ENCODE results near the gene COL9A3. TPM values are rescaled to one million over a fixed set of nuclear protein-coding genes. Genes with fewer than 3 reads are reported as not detected.
A peak's percentile ranks its signal among the peaks of the same experiment; 100 is the strongest.

Gene COL9A3
- total RNA-seq, 2 donors from 2014 or later, result 2.3 to 2.8 TPM

- peak in 1 of 2 donors; percentile 59 for DNase-seq
- intact Hi-C loops (cut with DNase I, micrococcal nuclease), result no loop called here
These were observed 2.0 kb downstream of the COL9A3 start for GRCh38 chr20:62818592-62819493.

GRCh38 chr20:62819494-62820174, 2.8 kb downstream of the COL9A3 start:
- intact Hi-C loops (cut with DNase I, micrococcal nuclease), result no loop called here
- ATAC-seq (no peak), DNase-seq (no peak)

More at GRCh38 chr20:62818592-62819493, 2.0 kb downstream of the COL9A3 start:
- ATAC-seq, result peak; percentile 21

- intact Hi-C loops (cut with DNase I, micrococcal nuclease), result no loop called here
- DNase-seq, result no peak
- ATAC-seq, result no peak
These were observed 3.5 kb downstream of the COL9A3 start for GRCh38 chr20:62820208-62820961.

- intact Hi-C loops (cut with DNase I, micrococcal nuclease), result no loop called here
- DNase-seq (no peak), ATAC-seq (no peak)
These were observed 4.3 kb downstream of the COL9A3 start for GRCh38 chr20:62820962-62821725.

GRCh38 chr20:62821726-62822210, 4.9 kb downstream of the COL9A3 start:
- ATAC-seq, result no peak

GRCh38 chr20:62822239-62822787, 5.5 kb downstream of the COL9A3 start:
- DNase-seq, result no peak
- intact Hi-C loops (cut with DNase I, micrococcal nuclease), result no loop called here
- ATAC-seq, result no peak

More at GRCh38 chr20:62821726-62822210, 4.9 kb downstream of the COL9A3 start:
- intact Hi-C loops (cut with DNase I, micrococcal nuclease), result no loop called here
- DNase-seq, result no peak

GRCh38 chr20:62822788-62823651, 6.2 kb downstream of the COL9A3 start:
- intact Hi-C loops (cut with DNase I, micrococcal nuclease), result no loop called here
- peak; percentile 79 for ATAC-seq
- peak; percentile 65 to 80 for DNase-seq

GRCh38 chr20:62823688-62824475, 7.0 kb downstream of the COL9A3 start:
- no peak for ATAC-seq
- no peak for DNase-seq
- intact Hi-C loops (cut with DNase I, micrococcal nuclease), result no loop called here

GRCh38 chr20:62824476-62825332, 7.9 kb downstream of the COL9A3 start:
- DNase-seq (peak; percentile 67 to 78), ATAC-seq (peak; percentile 68)
- intact Hi-C loops (cut with DNase I, micrococcal nuclease), result no loop called here

- ATAC-seq (no peak), DNase-seq (no peak)
- intact Hi-C loops (cut with DNase I, micrococcal nuclease), result no loop called here
These were observed 8.6 kb downstream of the COL9A3 start for GRCh38 chr20:62825333-62825985.

- ATAC-seq (no peak), DNase-seq (no peak)
- intact Hi-C loops (cut with DNase I, micrococcal nuclease), result no loop called here
These were observed 9.3 kb downstream of the COL9A3 start for GRCh38 chr20:62825986-62826645.

- DNase-seq, result no peak
- intact Hi-C loops (cut with DNase I, micrococcal nuclease), result no loop called here
- ATAC-seq, result no peak
These were observed 9.9 kb downstream of the COL9A3 start for GRCh38 chr20:62826646-62827310.

- no peak for ATAC-seq
- intact Hi-C loops (cut with DNase I, micrococcal nuclease), result no loop called here
- DNase-seq, result no peak
These were observed 10.6 kb downstream of the COL9A3 start for GRCh38 chr20:62827311-62828038.

Data from left colon (tissue), 2 donors.